Raji (cell line): Measurements from ENCODE around the gene NEK6.

Experiments
- POLR2A ChIP-seq: IDR thresholded peaks from 2 replicates; pipeline ENCODE4 v1.6.1; 2011; ENCODE audit warnings: low read depth, low read length, control low read depth; ENCODE audit not compliant: insufficient read depth

Gene NEK6

GRCh38 chr9:124306098-124306735, 48.5 kb downstream of the NEK6 start:
- no peak for TF ChIP-seq POLR2A

- no peak for TF ChIP-seq POLR2A
Observed at GRCh38 chr9:124307379-124308030, 49.8 kb downstream of the NEK6 start.

GRCh38 chr9:124308606-124309491, 51.1 kb downstream of the NEK6 start:
- no peak for TF ChIP-seq POLR2A

- TF ChIP-seq POLR2A, result no peak
Observed at GRCh38 chr9:124309667-124310084, 51.9 kb downstream of the NEK6 start.

- no peak for TF ChIP-seq POLR2A
Observed at GRCh38 chr9:124311283-124311682, 53.5 kb downstream of the NEK6 start.

- no peak for TF ChIP-seq POLR2A
Observed at GRCh38 chr9:124312290-124313265, 54.8 kb downstream of the NEK6 start.

GRCh38 chr9:124313940-124314339, 56.2 kb downstream of the NEK6 start:
- no peak for TF ChIP-seq POLR2A

GRCh38 chr9:124315882-124316281, 58.1 kb downstream of the NEK6 start:
- TF ChIP-seq POLR2A, result no peak

- no peak for TF ChIP-seq POLR2A
Observed at GRCh38 chr9:124320062-124320973, 62.6 kb downstream of the NEK6 start.

GRCh38 chr9:124321416-124321815, 63.7 kb downstream of the NEK6 start:
- TF ChIP-seq POLR2A, result no peak

- no peak for TF ChIP-seq POLR2A
Observed at GRCh38 chr9:124321935-124322334, 64.2 kb downstream of the NEK6 start.

GRCh38 chr9:124322618-124323432, 65.1 kb downstream of the NEK6 start:
- TF ChIP-seq POLR2A, result no peak

- TF ChIP-seq POLR2A, result no peak
Observed at GRCh38 chr9:124323904-124324303, 66.2 kb downstream of the NEK6 start.
